ENCODE data around the gene BBC3. TPM values are rescaled to one million over a fixed set of nuclear protein-coding genes. Genes with fewer than 3 reads are reported as not detected.

BBC3 gene
- total RNA-seq, 2 experiments from 2014 or later, result 8.1 to 12.0 TPM

GRCh38 chr19:47230054-47230920 is 712 bp downstream of the BBC3 start:
- POLR2A ChIA-PET, result interaction anchor here (0.6 to 1.1 kb wide), 2 partner anchors 14 to 49 kb away, joined by 3 to 5 read pairs; no protein-coding TSS in a partner anchor
- Mint-ChIP-seq H3K36me3 (ENCODE audit: low read depth) (peaks cover 5% of the 10 kb centered on the region), H3K27ac (no peak overlapping the region), H3K4me3 (peak overlapping the region; percentile 48), H3K4me1 (peaks cover 35% of the 10 kb centered on the region), H3K27me3 (no peaks in the 10 kb centered on the region), H3K9me3 (ENCODE audit: low read depth) (no peaks in the 10 kb centered on the region)
- intact Hi-C loops (cut with DNase I, micrococcal nuclease), result loop anchor here (1.0 kb wide), 2 partner anchors 11 to 14 kb away; no protein-coding TSS in a partner anchor
- ATAC-seq, result no peak
- peak; percentile 87 for DNase-seq
- CTCF ChIA-PET, result interaction anchor here (0.6 kb wide), 1 partner anchor 370 kb away, joined by 4 read pairs; no protein-coding TSS in a partner anchor

GRCh38 chr19:47229676-47230053 is 1.3 kb downstream of the BBC3 start:
- Mint-ChIP-seq H3K9me3 (ENCODE audit: low read depth) (no peaks in the 10 kb centered on the region), H3K4me3 (no peak overlapping the region), H3K36me3 (ENCODE audit: low read depth) (peaks cover 6% of the 10 kb centered on the region), H3K4me1 (peaks cover 35% of the 10 kb centered on the region), H3K27ac (no peak overlapping the region), H3K27me3 (no peaks in the 10 kb centered on the region)
- intact Hi-C loops (cut with DNase I, micrococcal nuclease), result loop anchor here (1.0 to 5.0 kb wide), 4 partner anchors 12 to 627 kb away; partner anchors contain the start of gene CALM3 (in 1 of the 2)
- DNase-seq, result peak; percentile 37
- ChIA-PET POLR2A (interaction anchor here (0.6 to 1.1 kb wide), 2 partner anchors 14 to 49 kb away, joined by 3 to 5 read pairs; no protein-coding TSS in a partner anchor), CTCF (interaction anchor here (0.6 kb wide), 1 partner anchor 369 kb away, joined by 4 read pairs; no protein-coding TSS in a partner anchor)
- ATAC-seq, result no peak

- ChIA-PET CTCF (no interaction called here), POLR2A (interaction anchor here (0.6 to 1.1 kb wide), 2 partner anchors 15 to 50 kb away, joined by 3 to 5 read pairs; no protein-coding TSS in a partner anchor)
- H3K27me3 Mint-ChIP-seq, result no peaks in the 10 kb centered on the region
- peaks cover 35% of the 10 kb centered on the region for H3K4me1 Mint-ChIP-seq
- no peaks in the 10 kb centered on the region for H3K9me3 Mint-ChIP-seq (ENCODE audit: low read depth)
- peaks cover 6% of the 10 kb centered on the region for H3K36me3 Mint-ChIP-seq (ENCODE audit: low read depth)
- no peak overlapping the region for H3K4me3 Mint-ChIP-seq
- DNase-seq, result peak; percentile 41
- ATAC-seq, result no peak
- intact Hi-C loops (cut with DNase I, micrococcal nuclease), result loop anchor here (5.0 kb wide), 2 partner anchors 72 to 627 kb away; partner anchors contain the start of gene CALM3 (in 1 of the 2)
- H3K27ac Mint-ChIP-seq, result no peak overlapping the region
These were observed 1.9 kb downstream of the BBC3 start for GRCh38 chr19:47228937-47229675.

GRCh38 chr19:47228168-47228936 is 2.6 kb downstream of the BBC3 start:
- Mint-ChIP-seq H3K4me1 (peaks cover 35% of the 10 kb centered on the region), H3K27me3 (no peaks in the 10 kb centered on the region), H3K4me3 (peak overlapping the region; percentile 77), H3K36me3 (ENCODE audit: low read depth) (peaks cover 8% of the 10 kb centered on the region), H3K27ac (no peak overlapping the region), H3K9me3 (ENCODE audit: low read depth) (no peaks in the 10 kb centered on the region)
- ChIA-PET CTCF (interaction anchor here (1.2 kb wide), 1 partner anchor 71 kb away, joined by 4 read pairs; no protein-coding TSS in a partner anchor), POLR2A (no interaction called here)
- ATAC-seq (peak; percentile 10), DNase-seq (peak; percentile 72)
- intact Hi-C loops (cut with DNase I, micrococcal nuclease), result loop anchor here (5.0 kb wide), 2 partner anchors 71 to 626 kb away; partner anchors contain the start of gene CALM3 (in 1 of the 2)

- Mint-ChIP-seq H3K4me3 (peak overlapping the region; percentile 77), H3K4me1 (peaks cover 30% of the 10 kb centered on the region), H3K9me3 (ENCODE audit: low read depth) (no peaks in the 10 kb centered on the region), H3K27me3 (no peaks in the 10 kb centered on the region), H3K27ac (peak overlapping the region; percentile 73), H3K36me3 (ENCODE audit: low read depth) (peaks cover 8% of the 10 kb centered on the region)
- intact Hi-C loops (cut with DNase I, micrococcal nuclease), result loop anchor here (2.0 to 5.0 kb wide), 3 partner anchors 41 to 625 kb away; partner anchors contain the start of gene CALM3 (in 1 of the 2)
- CTCF ChIA-PET, result interaction anchor here (1.2 to 4.4 kb wide), 2 partner anchors 19 to 70 kb away, joined by 4 to 43 read pairs; no protein-coding TSS in a partner anchor
- POLR2A ChIA-PET, result interaction anchor here (0.6 to 2.1 kb wide), 3 partner anchors 17 to 219 kb away, joined by 6 to 24 read pairs (median 10); partner anchors contain the start of gene CCDC9
- ATAC-seq (peak; percentile 9), DNase-seq (peak; percentile 82)
These were observed 3.4 kb downstream of the BBC3 start for GRCh38 chr19:47227352-47228167.

- H3K4me3 Mint-ChIP-seq, result peak overlapping the region; percentile 77
- intact Hi-C loops (cut with DNase I, micrococcal nuclease), result loop anchor here (1.0 to 5.0 kb wide), 13 partner anchors 18 to 624 kb away; partner anchors contain the start of genes CALM3 (in 1 of the 2), CCDC9 (in 1 of the 2), DHX34 (in 1 of the 2) and INAFM1 (in 1 of the 2)
- H3K9me3 Mint-ChIP-seq (ENCODE audit: low read depth), result no peaks in the 10 kb centered on the region
- DNase-seq (peak; percentile 78), ATAC-seq (peak; percentile 7)
- peaks cover 8% of the 10 kb centered on the region for H3K36me3 Mint-ChIP-seq (ENCODE audit: low read depth)
- ChIA-PET CTCF (interaction anchor here (0.6 to 4.4 kb wide), 6 partner anchors 11 to 47 kb away, joined by 3 to 43 read pairs (median 6); no protein-coding TSS in a partner anchor), POLR2A (interaction anchor here (0.6 to 2.1 kb wide), 10 partner anchors 16 to 220 kb away, joined by 4 to 24 read pairs (median 10); partner anchors contain the start of genes CCDC9 and ZC3H4)
- no peaks in the 10 kb centered on the region for H3K27me3 Mint-ChIP-seq
- peak overlapping the region; percentile 84 for H3K27ac Mint-ChIP-seq
- H3K4me1 Mint-ChIP-seq, result peaks cover 21% of the 10 kb centered on the region
These were observed 4.3 kb downstream of the BBC3 start for GRCh38 chr19:47226426-47227351.

- Mint-ChIP-seq H3K9me3 (ENCODE audit: low read depth) (no peaks in the 10 kb centered on the region), H3K4me3 (peak overlapping the region; percentile 77), H3K36me3 (ENCODE audit: low read depth) (peaks cover 8% of the 10 kb centered on the region), H3K27me3 (no peaks in the 10 kb centered on the region), H3K27ac (no peak overlapping the region), H3K4me1 (peaks cover 16% of the 10 kb centered on the region)
- CTCF ChIA-PET, result interaction anchor here (0.6 to 4.4 kb wide), 11 partner anchors 12 to 1047 kb away, joined by 3 to 43 read pairs (median 4); no protein-coding TSS in a partner anchor
- POLR2A ChIA-PET, result interaction anchor here (0.5 to 2.1 kb wide), 17 partner anchors 13 to 851 kb away, joined by 3 to 24 read pairs (median 5); partner anchors contain the start of genes CCDC9, SLC1A5 and ZC3H4
- ATAC-seq (peak; percentile 70), DNase-seq (peak; percentile 93)
- intact Hi-C loops (cut with DNase I, micrococcal nuclease), result loop anchor here (1.0 to 5.0 kb wide), 13 partner anchors 18 to 624 kb away; partner anchors contain the start of genes CALM3 (in 1 of the 2), CCDC9 (in 1 of the 2), DHX34 (in 1 of the 2) and INAFM1 (in 1 of the 2)
These were observed 5.1 kb downstream of the BBC3 start for GRCh38 chr19:47225746-47226425.

GRCh38 chr19:47221890-47222289 is 9.1 kb downstream of the BBC3 start:
- DNase-seq (no peak), ATAC-seq (no peak)
- Mint-ChIP-seq H3K36me3 (ENCODE audit: low read depth) (peaks cover 8% of the 10 kb centered on the region), H3K27me3 (no peaks in the 10 kb centered on the region), H3K27ac (no peak overlapping the region), H3K4me3 (no peak overlapping the region), H3K9me3 (ENCODE audit: low read depth) (no peaks in the 10 kb centered on the region), H3K4me1 (peaks cover 8% of the 10 kb centered on the region)
- intact Hi-C loops (cut with DNase I, micrococcal nuclease), result no loop called here
- POLR2A ChIA-PET, result interaction anchor here (0.7 kb wide), 1 partner anchor 24 kb away, joined by 7 read pairs; no protein-coding TSS in a partner anchor
- CTCF ChIA-PET, result no interaction called here
